NOMO-1 (cell line): ENCODE measurements around the gene PDP2.

Experiments
- DNase-seq, 2 experiments: peaks; one replicate each; lab custom pipeline; 2025; ENCODE audit not compliant: unreplicated experiment in 2 of 2; lab: John Stamatoyannopoulos, UW

PDP2 gene

GRCh38 chr16:66917741-66918140 is 37.4 kb downstream of the PDP2 start:
- no peak for DNase-seq

DNA sequence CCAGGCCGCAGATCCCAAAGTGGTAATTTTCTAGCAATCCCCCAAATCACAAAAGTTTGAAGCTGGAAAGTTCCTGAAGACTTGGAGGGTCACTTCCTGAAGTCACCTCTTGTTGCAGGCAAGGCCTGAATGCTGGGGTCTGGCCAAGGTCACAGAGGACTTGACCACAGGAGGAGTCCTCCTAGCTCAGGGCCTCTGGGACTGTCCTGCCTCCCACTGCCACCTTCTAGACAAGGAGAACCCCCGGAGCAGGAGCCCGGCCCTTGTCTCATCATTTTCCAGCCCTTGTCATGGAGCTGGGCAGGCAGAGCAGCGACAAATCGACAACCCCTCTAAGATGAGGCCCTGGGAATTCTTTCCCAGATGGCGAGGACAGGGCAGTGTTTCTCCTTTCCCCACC is 38.0 kb downstream of the PDP2 start:
- DNase-seq, result no peak

- no peak for DNase-seq
These were observed 38.7 kb downstream of the PDP2 start, which contains the start of gene CDH16 for GRCh38 chr16:66918803-66919568. Gene CDH16 (minus strand): TSS chr16:66918885. CDS start chr16:66918065, 820 bp downstream.

DNA sequence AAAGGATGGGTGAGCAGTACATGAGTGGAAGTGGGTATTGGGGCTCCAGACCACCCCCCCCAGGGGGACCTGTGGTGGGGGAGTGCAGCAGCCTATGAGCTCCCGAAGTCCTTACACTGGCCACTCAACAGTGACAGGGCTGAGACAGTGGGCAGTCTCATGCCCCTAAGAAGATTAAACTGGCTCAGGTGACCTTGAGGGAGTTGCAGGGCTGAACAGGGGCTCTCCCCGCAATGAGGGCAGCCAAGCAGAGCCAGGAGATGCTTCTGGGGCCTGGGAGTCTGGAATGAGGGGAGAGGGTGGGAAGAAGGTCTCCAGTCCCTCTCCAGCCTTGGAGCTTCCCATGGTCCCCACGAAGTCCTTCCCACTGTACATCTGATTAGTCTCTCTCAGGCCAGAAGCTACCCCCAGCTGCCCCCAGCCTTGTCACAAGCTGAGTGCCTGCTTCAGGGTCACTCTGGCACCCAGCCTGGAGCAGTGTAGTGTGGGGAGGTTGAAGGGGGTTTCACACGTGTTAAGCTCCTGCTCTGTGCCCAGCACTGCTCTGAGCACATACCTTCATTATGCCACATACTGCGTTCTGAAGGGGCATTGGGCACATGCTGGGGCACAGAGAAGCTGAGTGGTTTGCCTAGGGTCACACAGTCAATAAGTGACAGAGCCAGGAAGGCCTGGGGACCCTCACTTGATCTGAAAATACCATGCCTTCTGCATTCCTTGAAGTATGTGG is 39.4 kb downstream of the PDP2 start:
- DNase-seq, result no peak

GRCh38 chr16:66920299-66920590 is 39.9 kb downstream of the PDP2 start:
- DNase-seq, result no peak

DNA sequence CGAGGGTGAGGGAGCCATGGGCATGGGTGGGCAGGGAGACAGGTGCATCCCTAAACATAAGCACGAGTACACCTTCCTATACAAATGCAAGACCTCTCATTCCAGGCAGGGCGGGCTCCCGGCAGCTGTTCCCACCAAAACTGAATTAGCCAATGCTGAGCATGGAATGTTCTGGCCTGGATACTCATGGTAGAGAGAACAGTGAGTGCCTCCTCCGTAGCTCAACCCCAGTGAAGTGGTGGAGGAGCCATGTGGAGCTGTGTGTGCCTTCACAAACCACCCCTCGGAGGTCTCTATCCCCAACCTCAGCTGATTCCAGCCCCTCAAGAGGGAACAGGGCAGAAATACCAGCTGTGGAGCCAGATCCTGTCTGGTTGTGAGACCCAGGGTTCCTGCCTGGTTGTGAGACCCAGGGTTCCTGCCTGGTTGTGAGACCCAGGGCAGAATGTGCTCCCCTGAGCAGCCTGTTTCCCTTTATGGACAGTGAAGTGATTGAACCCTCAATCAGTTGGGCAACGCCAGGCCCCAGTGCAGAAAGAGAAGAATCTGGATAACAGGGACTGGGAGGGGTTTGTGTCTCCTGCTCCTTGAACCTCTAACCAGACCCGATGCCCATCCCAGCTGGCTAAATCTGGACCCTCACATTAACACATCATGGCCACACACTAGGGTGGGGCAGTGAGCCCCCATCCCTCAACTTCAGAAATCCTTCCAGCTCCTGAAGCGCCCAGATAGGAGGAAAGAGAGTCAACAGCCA is 40.8 kb downstream of the PDP2 start:
- no peak for DNase-seq

DNA sequence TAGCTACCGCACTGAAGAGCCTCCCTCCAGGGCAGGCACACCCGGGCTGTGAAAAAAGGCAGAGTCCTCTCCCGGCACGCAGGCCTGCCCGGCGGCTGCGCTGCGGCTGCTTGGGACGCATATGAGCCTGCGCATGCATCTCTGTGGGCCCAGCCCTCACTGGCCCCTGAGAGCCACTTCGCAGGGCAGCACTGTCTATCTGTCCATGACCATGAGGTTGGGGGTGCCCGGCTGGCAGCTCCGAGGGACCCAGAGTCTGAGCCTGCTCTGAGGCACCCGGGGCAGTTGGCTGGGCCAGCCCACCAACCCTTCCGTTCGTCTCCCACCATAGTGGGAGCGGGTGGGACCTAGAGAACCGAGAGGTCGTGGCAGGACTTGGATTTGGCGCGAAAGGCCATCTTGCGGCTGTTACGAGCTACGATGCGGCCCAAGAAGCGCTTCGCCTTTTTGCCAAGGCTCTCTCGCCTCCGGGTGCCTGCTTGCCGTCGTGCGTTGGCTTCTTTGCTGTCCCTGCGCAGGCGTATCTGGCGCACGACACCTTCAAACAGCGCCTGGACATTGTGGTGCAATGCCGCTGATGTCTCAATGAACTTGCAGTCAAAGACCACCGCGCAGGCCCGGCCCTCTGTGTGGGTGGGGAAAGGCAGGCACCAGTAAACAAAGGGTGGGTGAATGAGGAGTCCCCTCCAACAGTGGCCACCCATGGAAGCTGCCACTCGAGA is 41.6 kb downstream of the PDP2 start:
- no peak for DNase-seq

DNA sequence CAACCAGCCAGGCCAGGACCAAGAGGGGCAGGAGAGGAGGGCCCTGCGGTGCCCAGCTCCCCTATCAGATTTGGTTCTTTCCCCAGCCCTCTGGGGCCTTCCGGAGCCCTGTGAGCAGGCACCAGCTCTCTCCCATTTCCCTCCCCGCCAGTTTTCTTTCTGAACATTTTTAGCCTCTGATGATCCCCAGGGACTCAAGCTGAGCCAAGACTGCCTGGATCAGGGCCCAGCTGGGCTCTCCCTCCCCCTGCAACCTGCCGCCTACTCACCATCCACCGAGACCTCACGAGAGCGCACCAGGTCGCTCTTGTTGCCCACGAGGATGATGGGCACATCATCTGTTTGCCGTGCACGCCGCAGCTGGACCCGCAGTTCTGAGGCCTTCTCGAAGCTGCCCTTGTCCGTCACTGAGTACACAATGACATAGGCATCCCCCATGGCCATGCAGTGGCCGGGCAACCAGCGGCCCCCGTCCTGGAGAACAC is 43.0 kb downstream of the PDP2 start:
- DNase-seq, result no peak

DNA sequence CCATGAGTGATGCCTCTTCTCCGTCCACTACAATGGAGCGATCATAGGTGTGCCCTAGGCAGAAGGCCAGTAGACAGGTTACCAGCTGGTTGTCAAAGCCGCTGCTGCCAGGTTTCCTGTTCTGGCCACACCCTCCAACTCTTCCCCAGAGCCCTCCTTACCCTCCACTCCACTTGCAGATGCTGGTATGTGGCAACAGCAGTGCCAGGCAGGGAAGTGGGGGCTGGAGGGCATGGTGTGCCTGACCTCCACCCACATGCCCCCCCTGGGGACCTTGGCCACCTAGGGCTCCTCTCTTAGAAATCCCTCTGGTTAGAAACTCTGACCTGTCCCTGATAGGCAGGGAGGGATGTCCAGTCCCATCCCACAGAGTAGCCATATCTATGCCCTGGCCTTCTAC is 43.6 kb downstream of the PDP2 start:
- no peak for DNase-seq

GRCh38 chr16:66924527-66925321 is 44.4 kb downstream of the PDP2 start:
- peak; percentile 7 to 25 for DNase-seq

DNA sequence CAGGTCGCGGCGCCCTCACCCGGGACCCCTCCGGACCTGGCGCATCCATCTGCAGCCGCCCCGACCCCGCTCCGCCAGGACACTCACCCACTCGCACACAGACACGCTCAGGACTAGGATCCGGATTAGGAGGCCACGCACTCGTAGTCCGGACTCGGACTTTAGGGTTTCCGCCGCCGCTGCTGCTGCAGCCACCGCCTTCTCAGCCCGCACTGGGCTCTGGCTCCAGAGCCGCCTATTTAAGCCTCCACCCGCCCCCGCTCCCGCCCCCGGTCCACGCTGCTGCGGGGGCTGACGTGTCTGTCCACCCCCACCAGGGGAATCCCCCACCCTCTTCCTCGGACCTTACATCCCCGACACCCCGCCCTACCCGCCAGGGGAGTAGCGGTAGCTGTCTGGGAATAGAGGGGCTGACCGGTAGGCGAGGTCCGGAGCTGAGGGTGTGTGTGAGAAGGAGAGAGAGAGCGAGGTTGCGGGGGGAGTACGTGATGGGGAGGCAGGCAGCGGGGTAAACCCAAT is 45.1 kb downstream of the PDP2 start, which contains the start of gene RRAD:
Gene RRAD, minus strand, starts transcription at position 214 of the 519 bp plus-strand sequence. CDS start 356 bp downstream, outside the sequence.
- DNase-seq, result no peak

DNA sequence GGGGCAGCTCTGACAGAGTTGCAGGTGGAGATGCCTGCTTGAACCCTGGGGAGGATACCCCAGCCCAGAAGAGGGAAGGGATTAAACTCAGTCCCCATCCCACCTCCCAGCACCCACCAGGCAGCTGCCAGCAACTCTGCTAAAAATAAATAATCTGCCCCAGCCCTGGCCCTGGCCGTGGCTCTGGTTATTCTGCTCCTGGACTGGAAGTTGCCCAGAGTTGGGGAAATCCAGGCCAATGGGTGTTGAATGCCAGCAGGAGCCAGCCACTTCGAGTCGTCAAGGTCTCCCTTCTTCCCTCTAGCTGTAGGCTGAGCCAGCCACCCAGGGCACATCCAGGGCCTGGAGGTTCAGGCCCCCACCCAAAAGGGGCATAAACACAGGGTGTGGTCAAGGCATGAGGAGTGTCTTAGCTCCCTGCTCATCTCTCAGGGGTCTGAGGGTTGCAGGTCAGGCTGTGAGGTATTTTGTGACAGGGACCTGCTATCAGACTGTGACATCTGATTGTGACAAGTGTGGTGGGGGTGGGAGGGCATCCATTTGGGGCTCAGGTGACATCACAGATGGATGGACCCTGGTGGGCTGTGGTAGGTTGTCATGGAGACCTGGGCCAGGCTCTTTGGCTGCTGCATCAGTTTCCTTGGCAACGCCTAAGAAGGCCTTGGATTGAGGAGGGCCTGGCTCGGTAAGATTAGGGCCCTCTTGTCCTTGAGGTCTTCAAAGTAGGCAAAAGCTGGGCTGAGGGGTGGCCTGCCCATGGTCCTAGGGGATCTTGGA is 46.0 kb downstream of the PDP2 start:
- no peak for DNase-seq

- DNase-seq, result no peak
These were observed 46.7 kb downstream of the PDP2 start for GRCh38 chr16:66926961-66927436.

DNA sequence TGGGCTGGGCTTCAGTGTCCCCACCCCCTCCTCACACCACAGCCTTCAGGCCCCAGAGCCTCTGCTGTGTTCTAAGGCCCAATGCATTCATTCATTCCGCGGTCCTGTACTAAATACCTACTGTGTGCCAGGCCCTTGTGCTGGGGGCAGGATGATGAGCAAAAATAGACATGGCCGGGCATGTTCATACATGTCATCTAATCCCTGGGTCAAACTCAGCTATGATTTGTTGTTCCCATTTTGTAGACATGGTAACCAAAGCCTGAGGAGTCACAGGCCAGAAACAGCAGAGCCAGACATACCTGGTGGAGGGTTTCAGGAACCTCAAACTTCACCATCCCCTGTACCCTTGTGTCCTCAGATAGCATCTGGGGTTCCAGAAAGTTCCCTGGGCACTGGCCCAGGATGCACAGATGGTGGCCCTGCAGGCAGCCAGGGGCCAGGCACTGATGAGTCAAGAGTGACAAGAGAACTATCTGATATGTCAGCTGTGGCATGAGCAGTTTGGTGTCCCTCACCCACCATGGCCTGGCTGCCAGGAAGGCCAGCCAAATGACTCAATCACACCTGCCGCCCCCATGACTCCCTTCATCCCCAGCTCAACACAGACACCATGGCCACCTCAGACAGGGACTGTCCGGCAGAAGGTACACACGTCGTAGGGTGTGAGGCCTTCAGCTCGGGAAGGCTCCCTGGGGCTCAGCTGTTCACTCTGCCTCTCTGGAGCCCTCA is 47.8 kb downstream of the PDP2 start:
- DNase-seq, result no peak

- no peak for DNase-seq
These were observed 48.5 kb downstream of the PDP2 start for GRCh38 chr16:66928702-66929388.

GRCh38 chr16:66930189-66930588 is 49.9 kb downstream of the PDP2 start:
- no peak for DNase-seq

DNA sequence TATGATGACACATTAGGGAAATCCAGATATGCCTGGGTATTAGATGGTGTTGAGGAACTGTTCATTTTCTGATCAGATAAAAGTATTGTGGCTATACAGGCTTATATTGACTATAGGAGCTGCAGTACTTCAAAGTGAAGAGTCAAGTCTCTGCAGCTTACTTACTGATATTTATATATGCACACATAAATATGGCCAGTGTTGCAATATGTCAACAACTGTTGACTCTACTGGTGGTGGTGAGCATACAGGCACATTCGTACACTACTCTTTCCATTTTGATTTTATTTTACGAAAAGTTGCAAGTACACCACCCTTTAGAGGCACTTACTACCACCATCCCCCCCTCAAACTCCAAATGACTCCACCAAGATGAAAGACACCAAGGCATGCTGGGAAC is 51.4 kb downstream of the PDP2 start:
- no peak for DNase-seq

DNA sequence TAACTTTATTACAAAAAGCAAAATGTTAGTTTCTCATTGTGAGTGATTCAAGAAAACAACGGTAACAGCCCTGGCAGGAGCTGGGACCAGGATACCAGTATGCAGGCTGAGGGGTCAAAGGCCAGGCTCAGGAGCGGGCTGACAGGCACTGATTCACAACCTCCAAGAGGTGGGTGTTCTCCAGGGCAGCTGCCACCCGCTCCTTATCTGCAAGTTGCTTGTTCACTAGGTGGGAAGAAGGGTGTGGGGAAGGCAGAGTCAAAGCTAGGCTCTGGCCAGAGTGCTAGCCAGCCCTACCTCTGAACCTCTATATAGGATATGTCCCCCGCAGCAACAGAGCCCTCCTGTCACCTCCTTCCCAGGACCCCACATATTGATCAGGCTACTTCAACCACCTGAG is 51.8 kb downstream of the PDP2 start:
- no peak for DNase-seq
